ENCODE measurements around the gene CHID1.

GRCh38 chr11:865462-866430, 44.9 kb downstream of the CHID1 start:
- TF ChIP-seq CTCF (conservative IDR thresholded peaks at IDR 0.05; ENCODE audit: low read length) (no peak), EZH2phosphoT487 (IDR thresholded peaks at IDR 0.05; ENCODE audit: borderline replicate concordance) (no peak)
